ENCODE data around the gene CYBA. TPM values are rescaled to one million over a fixed set of nuclear protein-coding genes. Genes with fewer than 3 reads are reported as not detected.

CYBA gene
- total RNA-seq, 4 donors from 2014 or later, result 67.1 to 205 (median 98.7) TPM

DNA sequence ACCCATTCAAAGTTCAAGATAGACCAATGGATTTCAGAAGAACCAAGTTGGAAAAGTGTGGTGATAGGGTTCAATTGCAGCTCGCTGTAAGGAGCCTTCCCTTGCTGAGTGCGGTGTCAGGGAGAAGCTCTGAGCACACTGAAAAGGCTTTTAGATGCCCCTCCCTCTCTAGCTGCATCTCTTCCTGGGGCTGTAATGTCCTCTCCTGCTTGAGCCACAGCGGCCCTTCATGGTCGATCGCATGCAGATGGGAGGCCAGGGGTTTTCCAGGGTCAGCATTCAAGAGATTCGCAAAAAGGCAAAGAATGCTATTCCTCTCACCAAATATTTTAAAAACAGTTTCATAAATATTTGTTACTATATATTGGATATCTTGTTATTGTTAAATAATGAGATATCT, 56.9 kb downstream of the CYBA start:
- no peak for DNase-seq
- 92 to 96% methylated on average over 6 of the region's 6 CpGs for WGBS, 2 donors
- no peaks in the 10 kb centered on the region for H3K27me3 ChIP-seq
- no peak overlapping the region for H3K4me3 ChIP-seq
- H3K9me3 ChIP-seq, result no peaks in the 10 kb centered on the region
- peaks cover 4 to 93% (median 7%) of the 10 kb centered on the region in 3 donors for H3K36me3 ChIP-seq
- no peak overlapping the region for H3K27ac ChIP-seq
- no peak for TF ChIP-seq POLR2A (IDR thresholded peaks at IDR 0.05)
- TF ChIP-seq, protein P1, sequence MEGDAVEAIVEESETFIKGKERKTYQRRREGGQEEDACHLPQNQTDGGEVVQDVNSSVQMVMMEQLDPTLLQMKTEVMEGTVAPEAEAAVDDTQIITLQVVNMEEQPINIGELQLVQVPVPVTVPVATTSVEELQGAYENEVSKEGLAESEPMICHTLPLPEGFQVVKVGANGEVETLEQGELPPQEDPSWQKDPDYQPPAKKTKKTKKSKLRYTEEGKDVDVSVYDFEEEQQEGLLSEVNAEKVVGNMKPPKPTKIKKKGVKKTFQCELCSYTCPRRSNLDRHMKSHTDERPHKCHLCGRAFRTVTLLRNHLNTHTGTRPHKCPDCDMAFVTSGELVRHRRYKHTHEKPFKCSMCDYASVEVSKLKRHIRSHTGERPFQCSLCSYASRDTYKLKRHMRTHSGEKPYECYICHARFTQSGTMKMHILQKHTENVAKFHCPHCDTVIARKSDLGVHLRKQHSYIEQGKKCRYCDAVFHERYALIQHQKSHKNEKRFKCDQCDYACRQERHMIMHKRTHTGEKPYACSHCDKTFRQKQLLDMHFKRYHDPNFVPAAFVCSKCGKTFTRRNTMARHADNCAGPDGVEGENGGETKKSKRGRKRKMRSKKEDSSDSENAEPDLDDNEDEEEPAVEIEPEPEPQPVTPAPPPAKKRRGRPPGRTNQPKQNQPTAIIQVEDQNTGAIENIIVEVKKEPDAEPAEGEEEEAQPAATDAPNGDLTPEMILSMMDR (IDR thresholded peaks at IDR 0.05), result no peak
- H3K4me1 ChIP-seq, result peaks cover 0 to 3% (median 0%) of the 10 kb centered on the region in 3 donors
- intact Hi-C loops (cut with DNase I), result no loop called here

- DNase-seq, result no peak
- no peak overlapping the region for H3K27ac ChIP-seq
- H3K4me1 ChIP-seq, result no peaks in the 10 kb centered on the region
- H3K4me3 ChIP-seq, result no peak overlapping the region
- peaks cover 4 to 93% (median 6%) of the 10 kb centered on the region in 3 donors for H3K36me3 ChIP-seq
- 77 to 92% methylated on average over 11 of the region's 11 CpGs for WGBS, 2 donors
- TF ChIP-seq, protein P1 (IDR thresholded peaks at IDR 0.05), result no peak
- TF ChIP-seq POLR2A (IDR thresholded peaks at IDR 0.05), result no peak
- no peaks in the 10 kb centered on the region for H3K27me3 ChIP-seq
- no peaks in the 10 kb centered on the region for H3K9me3 ChIP-seq
- intact Hi-C loops (cut with DNase I), result no loop called here
Measured at GRCh38 chr16:88593489-88593888, 57.4 kb downstream of the CYBA start.

Other genes starting within 250 kb of the CYBA start
- 1 to 10 TPM in 3 of 4 donors, under 1 TPM in 1; 0.67 to 1.7 (median 1.2) TPM for gene ZFPM1, start 197.8 kb downstream of the CYBA start, total RNA-seq
- 10 to 100 TPM; 15.4 to 27.3 (median 17.5) TPM for gene ZC3H18, start 80.7 kb downstream of the CYBA start, total RNA-seq
- 1 to 10 TPM in 1 of 4 donors, not detected in 3; 2.4 TPM for gene IL17C, start 12.5 kb downstream of the CYBA start, total RNA-seq
- 100 to 1,000 TPM in 1 of 4 donors, 10 to 100 TPM in 3; 52.7 to 134 (median 71.4) TPM for gene MVD, start 12.0 kb upstream of the CYBA start, total RNA-seq
- gene SNAI3, start 35.5 kb upstream of the CYBA start, total RNA-seq, result under 1 TPM in 2 of 4 donors, not detected in 2; 0.23 to 0.95 TPM
- gene RNF166, start 55.4 kb upstream of the CYBA start, total RNA-seq, result 10 to 100 TPM in 2 of 4 donors, 1 to 10 TPM in 2; 7.1 to 16.8 (median 9.6) TPM
- gene CTU2, start 55.5 kb upstream of the CYBA start, total RNA-seq, result 10 to 100 TPM in 1 of 4 donors, 1 to 10 TPM in 3; 4.4 to 13.2 (median 6.3) TPM
- 100 to 1,000 TPM in 2 of 4 donors, 10 to 100 TPM in 2; 46.0 to 131 (median 103) TPM for gene PIEZO1, start 134.2 kb upstream of the CYBA start, total RNA-seq
- 10 to 100 TPM in 3 of 4 donors, 1 to 10 TPM in 1; 7.7 to 20.7 (median 11.2) TPM for gene CDT1, start 152.7 kb upstream of the CYBA start, total RNA-seq
- gene APRT, start 160.9 kb upstream of the CYBA start, total RNA-seq, result 100 to 1,000 TPM; 186 to 314 (median 250) TPM
- 10 to 100 TPM in 3 of 4 donors, 1 to 10 TPM in 1; 9.5 to 24.2 (median 20.5) TPM for gene GALNS, start 205.9 kb upstream of the CYBA start, total RNA-seq
- 10 to 100 TPM; 20.7 to 29.7 (median 24.7) TPM for gene TRAPPC2L, start 206.1 kb upstream of the CYBA start, total RNA-seq
- not detected for gene PABPN1L, start 215.6 kb upstream of the CYBA start, total RNA-seq